Measurements from ENCODE around the gene OPN4.
A peak's percentile ranks its signal among the peaks of the same experiment; 100 is the strongest.

The OPN4 gene

DNA sequence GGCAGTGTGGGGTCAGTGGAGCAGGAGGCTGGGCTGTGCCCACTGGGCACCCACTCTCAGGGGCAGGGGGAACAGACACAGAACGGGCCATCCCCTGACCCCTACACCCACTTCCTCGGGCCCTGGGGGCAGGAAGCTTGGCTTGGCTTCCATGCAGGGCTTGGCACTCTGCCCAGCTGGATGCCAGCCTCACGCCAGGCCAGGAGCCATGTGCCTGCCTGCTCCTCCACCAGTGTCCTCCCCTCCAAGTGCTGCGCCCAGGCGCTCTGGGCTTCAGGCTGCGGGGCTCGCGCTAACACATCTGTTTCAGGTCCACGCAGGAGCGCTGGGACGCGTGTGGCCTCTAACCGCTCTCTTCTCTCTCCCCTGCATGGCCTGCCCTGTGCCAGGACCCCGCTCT, 26.7 kb downstream of the OPN4 start:
- DNase-seq (ENCODE audit: low read depth): no peak

- no peak for DNase-seq (ENCODE audit: low read depth)
Observed at GRCh38 chr10:86681722-86682386, 27.5 kb downstream of the OPN4 start.

GRCh38 chr10:86682675-86683074, 28.3 kb downstream of the OPN4 start:
- DNase-seq (ENCODE audit: low read depth): no peak

GRCh38 chr10:86684331-86685097, 30.2 kb downstream of the OPN4 start:
- DNase-seq (ENCODE audit: low read depth): no peak

- no peak for DNase-seq (ENCODE audit: low read depth)
Observed at GRCh38 chr10:86685416-86685815, 31.1 kb downstream of the OPN4 start.

GRCh38 chr10:86685893-86686632, 31.7 kb downstream of the OPN4 start:
- DNase-seq (ENCODE audit: low read depth): no peak

GRCh38 chr10:86686972-86687371, 32.6 kb downstream of the OPN4 start:
- no peak for DNase-seq (ENCODE audit: low read depth)

- DNase-seq (ENCODE audit: low read depth): no peak
Observed at GRCh38 chr10:86687750-86688149, 33.4 kb downstream of the OPN4 start.

GRCh38 chr10:86688398-86688921, 34.1 kb downstream of the OPN4 start:
- DNase-seq (ENCODE audit: low read depth): peak; percentile 18

GRCh38 chr10:86689146-86689545, 34.8 kb downstream of the OPN4 start:
- no peak for DNase-seq (ENCODE audit: low read depth)

DNA sequence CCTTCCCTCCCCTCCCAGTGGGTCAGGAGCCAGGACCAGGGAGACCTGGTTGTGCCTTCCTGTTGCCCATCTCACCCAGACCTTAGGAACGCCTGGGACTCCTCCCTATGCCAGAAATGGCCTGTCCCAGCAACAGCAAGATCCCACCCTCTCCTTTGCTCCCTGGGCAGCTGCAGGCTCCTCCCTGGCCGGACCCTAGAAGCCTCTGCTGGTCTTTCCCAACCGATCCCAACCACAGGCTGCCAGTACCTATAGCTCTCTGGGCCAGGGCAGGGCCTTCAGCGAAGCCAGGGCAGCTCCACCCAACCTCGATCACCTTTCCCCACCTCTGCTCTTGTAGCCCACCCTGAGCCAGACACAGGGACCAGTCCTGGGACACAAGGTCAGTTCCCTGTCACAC, 35.9 kb downstream of the OPN4 start:
- DNase-seq (ENCODE audit: low read depth): no peak

DNA sequence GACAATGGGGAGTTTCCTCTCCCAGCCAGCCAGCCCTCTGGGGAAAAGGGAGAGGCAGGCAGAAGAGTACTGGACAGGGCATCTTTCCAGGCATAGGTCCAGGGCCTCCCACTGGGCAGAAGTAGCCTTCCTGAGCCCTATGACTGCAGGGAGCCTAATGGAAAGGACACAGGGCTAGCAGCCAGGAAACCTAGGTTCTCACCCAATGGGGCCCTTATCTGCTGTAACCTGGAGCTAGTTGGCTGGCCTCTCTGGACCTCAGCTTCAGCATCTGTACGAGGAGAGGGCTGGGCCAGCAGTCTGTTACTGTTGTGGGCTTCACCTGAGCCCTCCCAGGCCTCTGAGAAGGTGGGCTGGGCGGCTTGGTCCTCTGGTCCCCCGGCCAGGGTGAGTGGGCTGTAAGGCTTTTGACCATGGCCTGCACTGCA, 36.3 kb downstream of the OPN4 start:
- DNase-seq (ENCODE audit: low read depth): no peak

GRCh38 chr10:86691333-86692022, 37.1 kb downstream of the OPN4 start:
- no peak for DNase-seq (ENCODE audit: low read depth)

DNA sequence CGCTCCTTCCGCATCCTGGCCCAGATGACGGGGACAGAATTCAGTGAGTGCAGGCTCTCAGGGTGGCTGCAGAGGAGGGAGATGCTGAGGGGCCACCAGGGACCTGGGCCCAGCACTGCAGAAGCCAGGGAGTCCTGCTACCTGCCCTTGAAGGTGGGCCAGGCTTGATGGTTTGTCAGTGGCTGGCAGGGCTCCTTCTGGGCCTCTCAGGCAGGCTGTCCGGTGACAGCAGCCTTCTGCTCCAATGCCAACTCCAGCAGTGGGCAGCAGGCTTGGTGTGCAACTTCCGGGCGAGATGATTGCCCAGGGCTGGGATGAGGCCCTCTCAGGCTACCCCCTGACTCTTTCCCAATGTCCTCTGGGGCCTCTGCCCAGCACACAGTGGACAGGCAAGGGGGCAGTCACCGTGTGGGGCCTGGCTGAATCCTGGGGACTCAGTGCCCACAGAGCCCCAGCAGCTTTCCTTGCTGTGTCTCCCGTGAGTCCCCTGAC, 37.7 kb downstream of the OPN4 start:
- no peak for DNase-seq (ENCODE audit: low read depth)

DNA sequence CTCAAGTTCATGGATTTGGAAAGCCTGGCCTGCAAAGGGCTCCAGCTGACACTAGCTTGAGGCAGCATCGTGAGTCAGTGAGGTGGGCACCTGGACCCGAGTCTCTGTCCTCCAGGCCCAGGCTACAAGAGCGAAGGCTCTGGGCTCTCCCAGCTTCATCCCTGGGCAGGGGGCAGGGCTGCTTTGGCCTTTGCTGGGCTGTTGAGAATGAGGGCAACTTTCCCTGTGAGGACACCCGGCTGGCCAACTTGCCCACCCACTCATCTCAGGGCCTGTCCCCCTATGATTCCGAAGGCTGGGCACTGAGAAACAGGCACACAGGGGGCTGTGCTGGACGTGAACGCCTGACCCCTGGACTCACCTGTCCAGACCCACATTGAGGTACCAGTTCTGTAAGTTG, 38.3 kb downstream of the OPN4 start:
- DNase-seq (ENCODE audit: low read depth): no peak

DNA sequence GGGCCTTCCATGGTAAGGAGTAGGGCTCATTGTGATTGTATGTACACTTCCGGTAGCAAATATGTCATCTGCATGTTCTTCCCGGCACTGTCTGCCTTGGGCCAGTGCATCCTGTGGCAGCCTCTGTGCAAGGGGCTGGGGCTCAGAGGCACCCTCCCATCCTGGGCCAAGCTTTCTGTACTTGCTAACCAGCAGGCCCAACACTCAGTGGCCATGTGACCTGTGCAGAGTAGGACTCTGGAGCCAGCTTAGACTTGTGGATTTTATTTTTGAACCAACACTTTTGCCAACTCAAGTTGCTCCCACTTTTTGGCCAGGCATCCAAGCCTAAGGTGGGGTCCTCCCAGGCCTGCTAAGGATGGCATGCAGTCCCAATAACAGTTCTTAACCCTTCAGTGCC, 38.9 kb downstream of the OPN4 start:
- no peak for DNase-seq (ENCODE audit: low read depth)

- no peak for DNase-seq (ENCODE audit: low read depth)
Observed at GRCh38 chr10:86693721-86694369, 39.5 kb downstream of the OPN4 start.

DNA sequence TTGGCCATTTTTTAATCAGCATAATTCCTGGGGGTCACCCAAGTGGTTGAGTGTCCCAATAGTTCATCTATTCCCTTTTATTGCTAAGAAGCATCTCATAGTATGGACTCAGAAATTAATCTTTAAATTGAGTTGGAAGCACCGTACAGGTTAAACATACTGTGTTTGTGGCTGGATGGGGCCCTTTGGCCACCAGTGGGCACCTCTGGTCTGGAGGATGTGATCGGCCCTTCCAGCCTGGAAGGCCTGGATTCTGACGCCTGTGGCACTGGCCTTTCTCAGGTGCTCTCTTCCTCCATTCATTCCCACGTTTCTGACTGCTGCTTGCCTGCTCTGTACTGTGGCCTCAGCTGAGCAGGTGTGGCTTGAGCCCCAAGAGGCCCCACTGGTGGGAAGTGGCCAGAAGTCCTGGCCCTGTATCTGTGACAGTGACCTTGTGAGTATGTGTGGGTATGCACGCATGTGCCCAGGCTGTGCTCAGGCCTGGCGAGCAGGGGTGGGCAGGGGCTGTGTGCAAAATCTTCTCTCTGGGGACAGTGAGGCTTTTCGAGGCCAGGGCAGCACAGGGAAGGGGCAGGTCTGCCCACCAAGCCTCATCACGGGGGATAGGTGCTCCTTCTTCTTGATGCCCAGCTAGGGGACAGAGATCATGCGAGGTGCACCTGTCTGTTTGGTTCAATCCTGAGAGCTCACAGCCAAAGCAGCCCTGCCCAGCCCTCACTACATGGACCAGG, 44.0 kb downstream of the OPN4 start:
- no peak for DNase-seq (ENCODE audit: low read depth)

DNA sequence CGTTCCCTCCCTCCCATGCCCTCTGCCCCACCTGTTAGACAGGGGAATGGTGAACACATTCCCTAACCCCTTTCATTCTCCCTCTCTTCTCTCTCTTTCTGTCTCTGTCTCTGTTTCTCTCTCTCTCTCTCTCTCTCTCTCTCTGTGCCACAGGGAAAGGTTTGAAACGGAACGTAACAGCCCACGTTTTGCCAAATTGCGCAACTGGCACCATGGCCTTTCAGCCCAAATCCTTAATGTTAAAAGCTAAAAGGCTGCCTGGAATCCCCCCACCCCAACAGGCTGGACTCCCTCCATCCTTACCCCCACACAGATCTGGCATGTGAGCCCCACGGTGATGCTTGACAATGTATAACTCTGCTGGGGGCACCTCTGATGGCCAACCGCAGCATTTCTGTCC, 44.8 kb downstream of the OPN4 start:
- DNase-seq (ENCODE audit: low read depth): no peak

GRCh38 chr10:86699541-86699940, 45.2 kb downstream of the OPN4 start:
- DNase-seq (ENCODE audit: low read depth): no peak
